NCI-H1105 treated with DMSO at 0.1 percent for 48 hours (cell line): Measurements from ENCODE around the gene FAM168B.

Experiments
- DNase-seq: peaks from one replicate; lab custom pipeline; 2025; lab: John Stamatoyannopoulos, UW

Gene FAM168B

GRCh38 chr2:131055169-131056065, 37.8 kb downstream of the FAM168B start:
- no peak for DNase-seq

DNA sequence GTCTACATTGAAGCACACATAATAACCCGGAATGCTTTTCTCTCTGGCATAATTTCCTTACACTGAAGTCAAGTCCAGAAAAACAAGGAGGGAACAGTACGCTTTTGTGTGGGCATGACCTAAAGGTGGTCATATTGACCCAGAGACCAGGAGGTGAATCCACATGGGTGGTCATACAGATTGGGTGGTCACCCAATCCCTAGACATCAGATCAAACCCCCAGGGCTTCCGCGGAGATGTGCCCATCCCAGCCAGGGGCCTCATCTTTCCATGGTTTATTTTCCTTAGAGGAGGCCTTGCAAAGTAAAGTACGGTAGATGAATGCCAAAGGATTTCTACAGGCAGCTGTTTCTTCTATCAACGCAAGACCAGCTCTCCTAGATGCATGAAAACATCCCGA, 38.8 kb downstream of the FAM168B start:
- DNase-seq = no peak

DNA sequence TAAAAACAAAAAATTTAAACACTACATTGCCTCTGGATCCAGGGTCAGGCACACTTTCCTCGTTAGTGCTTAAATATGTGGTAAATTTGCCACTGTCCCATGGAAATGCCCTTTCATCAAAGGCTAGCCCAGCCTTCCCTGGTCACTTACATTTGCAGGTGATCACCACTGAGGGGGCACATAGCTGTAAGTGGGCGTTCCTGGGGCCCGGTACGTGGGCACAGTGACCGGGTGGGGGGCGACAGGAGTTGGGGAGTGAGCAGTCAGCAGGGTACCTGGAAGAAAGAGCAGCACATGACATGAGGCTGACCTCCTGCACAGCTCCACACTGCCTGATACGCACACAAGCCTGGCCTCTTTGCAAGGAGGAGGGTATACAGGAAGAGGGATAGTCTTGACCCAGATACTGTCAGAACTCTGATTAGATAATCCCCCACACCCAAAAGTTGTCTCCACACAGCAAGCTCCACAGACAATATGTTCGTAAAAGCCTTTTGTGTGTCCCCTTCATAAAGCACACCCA, 40.5 kb downstream of the FAM168B start:
- no peak for DNase-seq

DNA sequence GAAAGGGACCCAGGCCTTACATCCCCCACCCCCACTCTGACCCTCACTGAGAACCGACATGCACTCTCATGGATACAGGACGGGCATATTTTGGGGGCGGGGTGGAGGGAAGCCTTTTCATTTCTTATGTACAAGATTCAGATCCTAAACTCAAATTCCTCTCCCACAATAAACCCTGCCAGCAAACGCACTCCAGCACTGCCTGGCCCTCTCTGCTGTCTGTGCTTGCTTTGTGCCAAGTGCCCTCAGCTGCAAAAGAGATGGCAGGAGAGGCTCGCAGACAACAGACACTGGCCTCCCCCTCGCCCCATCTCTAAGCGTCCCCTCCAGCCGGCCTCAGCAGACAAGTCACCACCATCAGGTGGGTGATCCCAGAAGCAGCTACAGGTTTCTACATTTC, 42.4 kb downstream of the FAM168B start:
- DNase-seq = no peak

GRCh38 chr2:131049150-131049718, 44.0 kb downstream of the FAM168B start:
- no peak for DNase-seq

GRCh38 chr2:131048641-131049040, 44.6 kb downstream of the FAM168B start:
- DNase-seq = no peak

DNA sequence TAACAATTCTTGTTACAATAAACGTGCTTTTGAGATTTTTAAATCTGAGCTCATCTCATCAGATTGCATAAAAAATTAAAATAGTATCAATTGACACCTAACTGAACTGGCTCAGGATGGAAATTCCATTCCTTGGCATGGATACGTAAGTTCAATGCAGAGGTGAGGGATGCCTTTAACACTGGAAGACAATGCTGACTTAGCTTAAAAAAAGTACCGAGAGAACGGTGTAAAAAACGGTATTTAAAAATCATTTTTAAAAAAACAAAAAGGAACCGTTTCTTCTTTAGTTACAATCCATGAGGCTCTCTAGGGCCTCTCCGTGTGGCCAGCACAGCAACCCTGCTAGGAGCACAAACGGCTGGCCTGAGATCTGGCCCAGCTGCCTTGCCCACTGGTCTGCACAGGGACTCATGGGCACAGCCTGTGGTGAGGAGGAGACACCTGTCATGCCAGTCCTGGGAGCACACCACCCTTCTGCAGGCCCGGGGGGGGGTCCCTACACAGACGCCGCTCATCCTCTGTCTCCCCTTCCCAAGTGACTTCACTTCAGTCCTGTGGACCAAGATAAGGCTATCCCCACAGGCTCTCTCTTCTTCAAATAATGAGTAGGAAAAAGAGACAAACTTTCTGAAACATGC, 45.2 kb downstream of the FAM168B start:
- DNase-seq = no peak

DNA sequence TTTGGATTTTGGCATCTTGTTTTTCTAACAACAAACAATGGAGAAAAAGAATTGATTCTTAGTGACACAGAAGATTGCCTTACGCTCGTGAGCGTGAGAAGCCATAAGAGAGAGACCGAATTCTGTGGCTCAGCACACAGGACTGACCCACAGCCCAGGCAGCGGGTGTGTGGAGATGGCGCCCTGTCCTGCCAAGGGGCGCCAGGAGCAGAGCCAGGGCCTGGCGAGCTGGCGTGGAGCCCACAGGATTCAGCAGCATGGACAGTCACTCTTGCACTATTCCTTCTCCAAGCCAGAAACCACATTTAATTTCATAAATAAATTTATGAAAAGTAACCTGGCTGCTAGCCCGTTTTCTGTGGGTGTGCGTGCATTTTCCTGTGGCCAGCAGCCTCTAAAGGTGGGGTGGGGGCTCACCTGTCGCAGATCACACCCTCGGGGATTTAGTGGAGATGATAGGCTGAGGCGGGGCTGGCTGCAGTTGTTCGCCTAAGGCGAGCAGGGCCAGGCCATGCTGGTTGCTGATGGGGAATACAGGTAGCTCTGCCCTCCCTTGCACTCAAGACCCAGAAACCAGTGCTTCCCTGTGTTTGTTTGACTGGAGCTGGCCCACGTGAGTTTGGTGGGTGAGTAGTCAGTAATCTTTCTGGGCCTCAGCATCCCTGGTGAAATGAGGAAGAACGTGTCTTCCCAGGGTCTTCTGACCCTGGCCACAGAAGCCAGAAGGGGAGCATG, 46.2 kb downstream of the FAM168B start:
- DNase-seq = no peak

GRCh38 chr2:131046028-131046917, 47.0 kb downstream of the FAM168B start:
- no peak for DNase-seq

- no peak for DNase-seq
Observed at GRCh38 chr2:131045286-131046027, 47.8 kb downstream of the FAM168B start.

DNA sequence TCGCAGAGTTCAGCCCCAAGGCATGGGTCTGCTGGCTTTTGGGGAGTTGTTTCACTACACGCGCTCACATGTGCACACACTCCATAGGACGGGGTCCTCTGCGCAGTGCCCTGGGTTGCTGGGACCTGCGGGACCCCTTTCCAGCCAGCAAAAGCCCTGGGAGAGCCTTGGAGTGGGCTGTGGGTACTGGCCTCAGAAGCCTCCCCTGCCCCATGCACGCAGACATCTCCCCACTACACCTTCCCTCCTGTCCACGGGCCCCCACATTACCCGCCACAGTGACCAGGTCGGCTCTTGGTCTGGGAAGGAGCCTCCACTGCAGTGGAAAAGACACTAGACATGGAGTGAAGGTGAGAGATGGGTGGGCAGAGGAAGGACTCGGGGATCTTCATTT, 48.5 kb downstream of the FAM168B start:
- DNase-seq = no peak

DNA sequence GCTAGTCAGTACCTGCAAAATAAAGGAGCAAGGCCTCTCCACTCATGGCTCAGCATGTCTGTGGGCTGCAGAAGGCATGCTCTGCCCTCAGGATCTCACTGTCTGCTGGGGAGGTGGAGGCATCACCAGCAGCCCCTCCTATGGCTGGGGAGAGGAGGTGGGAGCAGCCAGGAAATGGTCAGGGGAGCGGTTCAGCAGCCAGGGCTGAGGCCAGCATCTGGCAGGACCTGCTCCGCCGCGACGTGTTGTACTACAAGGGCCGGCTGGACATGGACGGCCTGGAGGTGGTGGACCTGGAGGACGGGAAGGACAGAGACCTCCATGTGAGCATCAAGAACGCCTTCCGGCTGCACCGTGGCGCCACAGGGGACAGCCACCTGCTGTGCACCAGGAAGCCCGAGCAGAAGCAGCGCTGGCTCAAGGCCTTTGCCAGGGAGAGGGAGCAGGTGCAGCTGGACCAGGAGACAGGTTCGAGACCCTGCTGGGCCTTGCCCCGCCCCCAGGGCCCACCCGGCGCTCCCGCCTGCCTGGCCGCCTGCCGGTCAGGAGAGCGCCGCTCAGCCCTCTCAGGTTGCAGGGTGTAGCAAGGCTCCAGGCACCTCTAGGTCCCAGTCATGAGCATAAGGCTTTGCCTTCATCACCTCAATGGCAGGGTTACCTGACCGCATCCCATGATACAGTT, 49.0 kb downstream of the FAM168B start:
- DNase-seq = no peak

DNA sequence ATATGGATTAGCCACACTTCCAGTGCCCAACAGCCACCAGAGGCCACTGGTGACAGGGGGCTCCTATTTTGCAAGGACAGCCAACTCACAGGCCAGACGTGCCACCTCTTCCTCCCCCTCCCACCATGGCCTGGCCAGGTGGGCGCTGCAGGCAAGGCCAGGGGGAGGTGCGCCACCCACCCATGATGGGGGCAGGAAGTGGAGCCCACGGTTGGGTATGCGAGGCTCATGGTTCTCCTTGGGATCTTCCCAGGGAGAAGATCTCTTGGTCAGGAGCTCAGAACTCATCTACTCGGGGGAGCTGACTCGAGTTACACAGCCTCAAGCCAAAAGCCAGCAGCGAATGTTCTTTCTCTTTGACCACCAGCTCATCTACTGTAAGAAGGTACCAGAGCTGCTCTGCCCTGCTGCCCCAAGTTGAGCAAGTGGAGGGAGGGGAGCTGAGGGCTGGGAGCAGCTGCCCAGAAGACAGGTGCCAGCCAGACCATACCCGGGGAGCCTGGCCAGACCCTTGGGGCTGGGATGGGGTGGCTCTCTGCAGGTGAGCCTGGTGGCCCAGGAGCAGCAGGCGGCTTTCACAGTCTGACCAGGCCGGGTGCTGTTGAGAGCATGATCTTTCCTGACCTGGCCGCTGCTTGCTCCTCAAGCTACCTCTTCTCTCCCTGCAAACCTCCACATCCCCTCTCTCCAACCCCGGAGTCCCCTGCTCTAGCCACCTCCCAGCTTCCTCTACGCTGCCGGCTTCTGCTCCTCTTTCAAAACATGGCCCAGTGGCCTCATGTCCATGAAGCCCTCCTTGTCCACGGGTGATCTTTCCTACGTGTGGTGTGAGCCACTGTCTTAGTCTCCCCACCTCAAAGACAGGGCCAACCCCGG, 49.8 kb downstream of the FAM168B start:
- no peak for DNase-seq

DNA sequence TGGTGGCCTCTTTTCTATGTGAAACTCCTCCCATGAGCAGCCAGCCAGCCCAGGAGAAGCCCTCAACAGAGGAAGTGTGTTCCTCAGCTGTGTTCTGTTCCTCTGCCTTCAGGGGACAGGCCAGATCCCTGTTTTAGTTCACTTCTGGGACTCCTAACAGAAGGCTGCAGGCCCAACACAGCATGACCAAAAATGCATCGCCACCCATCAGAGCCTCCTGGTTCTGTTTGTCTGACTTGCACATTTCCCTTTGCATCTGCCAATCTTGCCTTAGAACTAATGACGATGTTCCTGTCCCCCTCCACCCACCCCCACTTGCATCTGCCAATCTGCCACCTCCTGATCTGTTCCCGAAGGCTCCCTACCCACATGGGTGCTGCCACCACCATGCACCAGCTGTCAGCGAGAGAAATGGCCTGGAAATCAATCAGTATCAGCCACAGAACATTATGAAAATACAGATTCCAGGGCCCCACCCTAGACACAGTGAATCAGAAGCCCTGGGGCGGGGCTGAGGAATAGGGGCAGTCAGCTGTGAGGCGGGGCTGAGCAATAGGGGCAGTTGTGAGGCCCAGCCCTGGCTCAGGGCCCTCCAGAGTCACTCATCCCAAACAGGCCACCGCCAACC, 51.0 kb downstream of the FAM168B start:
- no peak for DNase-seq

DNA sequence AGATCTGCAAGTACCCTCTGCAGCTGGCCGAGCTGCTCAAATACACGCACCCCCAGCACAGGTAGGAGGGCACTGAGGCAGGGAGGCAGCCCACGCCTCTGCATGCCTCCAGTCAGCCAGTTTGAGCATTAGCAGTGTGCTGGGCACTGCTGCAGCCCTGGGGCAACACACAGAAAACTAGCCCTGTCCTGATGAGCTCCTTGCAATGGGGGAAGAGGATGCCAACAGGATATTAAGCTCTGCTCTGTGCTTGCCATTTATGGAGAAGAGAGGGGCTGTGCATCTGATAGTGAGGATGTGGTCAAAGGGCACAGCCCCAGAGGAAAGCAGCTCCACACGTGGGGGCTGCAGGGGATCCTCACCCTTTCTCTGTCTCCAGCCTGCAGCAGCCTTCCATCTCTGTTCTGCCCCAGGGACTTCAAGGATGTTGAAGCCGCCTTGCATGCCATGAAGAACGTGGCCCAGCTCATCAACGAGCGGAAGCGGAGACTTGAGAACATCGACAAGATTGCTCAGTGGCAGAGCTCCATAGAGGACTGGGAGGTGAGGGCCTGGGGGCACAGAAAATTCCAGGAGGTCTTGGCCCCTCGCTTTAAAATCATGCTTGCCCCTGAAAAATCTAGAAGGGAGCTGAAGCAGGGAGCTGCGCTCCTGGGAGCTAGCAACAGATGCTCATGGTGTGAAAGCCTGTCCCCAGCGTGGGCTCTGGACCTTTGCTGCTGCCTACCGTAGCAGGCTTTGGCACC, 51.7 kb downstream of the FAM168B start:
- no peak for DNase-seq

DNA sequence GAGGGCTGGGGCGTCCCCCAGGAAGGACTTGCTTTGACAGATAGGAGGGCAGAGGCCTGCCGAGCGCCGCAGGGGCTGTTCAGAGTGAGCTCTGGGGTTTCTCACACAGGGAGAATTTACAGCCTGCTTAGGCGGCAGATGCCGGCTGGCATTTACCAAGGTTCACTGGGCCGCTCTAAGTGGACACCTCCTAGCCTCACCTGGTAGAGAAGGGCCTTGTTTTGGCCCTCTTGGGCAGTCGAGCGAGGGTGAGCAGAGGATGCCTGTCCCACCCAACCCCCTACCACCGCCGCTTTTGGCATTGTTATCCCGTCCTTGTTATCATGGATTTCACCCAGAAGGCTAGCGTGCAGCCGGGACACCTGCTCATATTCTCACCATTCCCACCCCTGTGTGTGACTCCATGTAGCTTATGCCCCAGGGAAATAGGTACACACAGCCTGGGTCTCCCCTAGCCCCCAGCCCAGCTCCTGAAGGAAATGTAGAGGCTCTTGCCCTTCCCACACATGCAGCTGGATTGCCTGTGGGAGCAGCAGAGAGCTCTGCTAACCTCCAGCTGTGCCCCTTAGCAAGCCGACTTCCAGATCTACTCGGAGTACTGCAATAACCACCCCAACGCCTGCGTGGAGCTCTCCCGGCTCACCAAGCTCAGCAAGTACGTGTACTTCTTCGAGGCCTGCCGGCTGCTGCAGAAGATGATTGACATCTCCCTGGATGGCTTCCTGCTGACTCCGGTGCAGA, 52.4 kb downstream of the FAM168B start:
- no peak for DNase-seq
